Right atrium auricular region (tissue), 2 donors: ENCODE data around the gene KLK3. TPM values are rescaled to one million over a fixed set of nuclear protein-coding genes. Genes with fewer than 3 reads are reported as not detected.

Experiments used
- DNase-seq: peaks from one replicate; pipeline ENCODE4 v3.0.0-alpha.2; 2019; ENCODE audit warnings: low spot score
- H3K27ac ChIP-seq, 2 donors: fragments of 200-600 bp; sonication (generic); 1 replicate in 1 of 2; 2 replicates in 1 of 2; pipeline ENCODE4 v1.5.1; 2016 to 2019
- H3K27me3 ChIP-seq, 2 donors: fragments of 200-600 bp; sonication (generic); one replicate each; pipeline versions ENCODE4 v1.5.1 to v1.6.0; 2017 to 2019
- H3K36me3 ChIP-seq: fragments of 200-600 bp; sonication (generic); one replicate; pipeline ENCODE4 v1.5.1; 2016
- H3K4me1 ChIP-seq, 2 donors: fragments of 200-600 bp; sonication (generic); one replicate each; pipeline versions ENCODE4 v1.5.1 to v1.6.0; 2017 to 2019
- H3K4me3 ChIP-seq, 2 donors: fragments of 200-600 bp; sonication (generic); 1 replicate in 1 of 2; 2 replicates in 1 of 2; pipeline ENCODE4 v1.5.1; 2017 to 2019; ENCODE audit warnings: mild to moderate bottlenecking in 1 of 2, moderate library complexity in 1 of 2
- H3K9me3 ChIP-seq, 2 donors: fragments of 200-600 bp; sonication (generic); one replicate each; pipeline ENCODE4 v1.5.1; 2019
- CTCF ChIP-seq, 2 donors: fragments of 200-600 bp; sonication (generic); IDR thresholded peaks; one replicate each; pipeline ENCODE4 v1.5.1; 2019; ENCODE audit warnings: antibody characterized with exemption in 2 of 2
- total RNA-seq, 2 donors: library from RNA; depleted of rRNA; stranded (reverse); fragments of >200 nt; gene quantifications; one replicate each; pipeline ENCODE4 v1.1.0, GENCODE V29; 2016

KLK3 gene
- total RNA-seq, 2 donors from 2014 or later = not detected

GRCh38 chr19:50909240-50910070 is 54.7 kb downstream of the KLK3 start:
- H3K36me3 ChIP-seq = no peaks in the 10 kb centered on the region
- no peak for TF ChIP-seq CTCF (IDR thresholded peaks at IDR 0.05)
- no peak for DNase-seq
- no peaks in the 10 kb centered on the region for H3K9me3 ChIP-seq
- no peak overlapping the region for H3K4me3 ChIP-seq
- peaks cover 0 to 7% of the 10 kb centered on the region in 2 donors for H3K4me1 ChIP-seq
- no peak overlapping the region for H3K27ac ChIP-seq
- peaks cover 0 to 23% of the 10 kb centered on the region in 2 donors for H3K27me3 ChIP-seq

Other genes starting within 250 kb of the KLK3 start
- under 1 TPM; 0.19 to 0.59 TPM for gene SYT3, start 215.0 kb upstream of the KLK3 start, total RNA-seq
- gene C19orf81, start 205.5 kb upstream of the KLK3 start, total RNA-seq = 1 to 10 TPM in 1 of 2 donors, not detected in 1; 4.6 TPM
- gene SHANK1, start 135.1 kb upstream of the KLK3 start, total RNA-seq = 1 to 10 TPM in 1 of 2 donors, under 1 TPM in 1; 0.56 to 1.8 TPM
- 10 to 100 TPM; 10.3 to 13.8 TPM for gene CLEC11A, start 131.6 kb upstream of the KLK3 start, total RNA-seq
- not detected for gene GPR32, start 84.5 kb upstream of the KLK3 start, total RNA-seq
- gene ACP4, start 64.5 kb upstream of the KLK3 start, total RNA-seq = not detected
- under 1 TPM in 1 of 2 donors, not detected in 1; 0.51 TPM for gene KLK1, start 31.1 kb upstream of the KLK3 start, total RNA-seq
- gene KLK15, start 21.3 kb upstream of the KLK3 start, total RNA-seq = not detected
- gene KLK2, start 18.5 kb downstream of the KLK3 start, total RNA-seq = not detected
- gene KLK4, start 56.5 kb downstream of the KLK3 start, total RNA-seq = not detected
- gene KLK5, start 98.1 kb downstream of the KLK3 start, total RNA-seq = 1 to 10 TPM; 2.6 to 3.1 TPM
- not detected for gene KLK6, start 114.7 kb downstream of the KLK3 start, total RNA-seq
- gene KLK7, start 129.0 kb downstream of the KLK3 start, total RNA-seq = 1 to 10 TPM; 1.5 to 1.6 TPM
- 1 to 10 TPM in 1 of 2 donors, not detected in 1; 2.9 TPM for gene KLK8, start 146.7 kb downstream of the KLK3 start, total RNA-seq
- gene KLK10, start 164.8 kb downstream of the KLK3 start, total RNA-seq = 1 to 10 TPM in 1 of 2 donors, not detected in 1; 4.5 TPM
- 10 to 100 TPM; 12.5 to 24.4 TPM for gene KLK11, start 171.7 kb downstream of the KLK3 start, total RNA-seq
- gene KLK12, start 180.1 kb downstream of the KLK3 start, total RNA-seq = not detected
- not detected for gene KLK13, start 210.2 kb downstream of the KLK3 start, total RNA-seq
- gene KLK14, start 228.0 kb downstream of the KLK3 start, total RNA-seq = under 1 TPM in 1 of 2 donors, not detected in 1; 0.35 TPM